ENCODE measurements around the gene KLK3. TPM values are rescaled to one million over a fixed set of nuclear protein-coding genes. Genes with fewer than 3 reads are reported as not detected.

The KLK3 gene
- total and polyA plus RNA-seq, 2 of the 4 experiments (the other 2 are of a cell fraction), result not detected

DNA sequence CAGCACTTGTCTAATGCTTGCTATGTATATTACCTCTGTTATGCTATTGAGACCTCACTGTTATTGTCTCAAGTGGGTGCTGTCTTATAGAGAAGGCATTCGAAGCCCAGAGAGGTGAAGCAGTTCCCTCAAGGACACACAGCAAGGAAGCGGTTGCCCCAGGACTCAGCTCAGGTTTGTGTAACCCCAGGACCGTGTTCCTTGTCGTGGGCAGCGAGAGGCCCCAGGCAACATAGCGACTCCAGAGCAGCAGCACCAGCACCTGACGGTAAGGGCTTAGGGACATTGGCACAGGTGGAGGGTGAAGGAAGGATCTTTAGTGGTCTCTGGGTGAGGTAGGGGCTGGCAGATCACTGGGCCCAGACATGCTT lies 23.7 kb upstream of the KLK3 start:
- no TSS peak for BruUV-seq (replicated peaks)
- Histone ChIP-seq H3K4me2 (ENCODE audit: low read depth, low read length) (no peak overlapping the region), H3K18ac (ENCODE audit: low read depth, low read length) (no peak overlapping the region), H3K14ac (replicated peaks; ENCODE audit: low read depth, low read length) (no peak overlapping the region), H4K8ac (ENCODE audit: low read depth in 2 of 2, low read length in 2 of 2) (no peak overlapping the region), H3K36me3 (ENCODE audit: control insufficient read depth, insufficient read depth, low read length) (no peaks in the 10 kb centered on the region), H2AK9ac (replicated peaks; ENCODE audit: low read depth, low read length, poor library complexity) (no peak overlapping the region), H2BK20ac (ENCODE audit: low read depth, low read length) (no peak overlapping the region), H4K5ac (ENCODE audit: low read depth, low read length) (no peak overlapping the region), H2BK120ac (ENCODE audit: low read depth, low read length) (no peak overlapping the region), H4K20me1 (ENCODE audit: insufficient read depth, low read length) (no peaks in the 10 kb centered on the region), H3K9me3 (ENCODE audit: control insufficient read depth, insufficient read depth, low read length) (no peaks in the 10 kb centered on the region), H3K4me3 (ENCODE audit: insufficient read depth, low read depth, low read length) (no peak overlapping the region), H3K9me1 (ENCODE audit: insufficient read depth, low read length) (no peaks in the 10 kb centered on the region), H2BK15ac (ENCODE audit: low read depth, low read length) (no peak overlapping the region), H2BK5ac (ENCODE audit: low read depth, low read length, poor library complexity, severe bottlenecking) (no peak overlapping the region), H3K79me1 (ENCODE audit: low read depth in 1 of 2, low read length in 2 of 2) (no peaks in the 10 kb centered on the region), H3K27ac (ENCODE audit: insufficient read depth, low read length) (no peak overlapping the region), H2AK5ac (ENCODE audit: low read depth, low read length) (no peak overlapping the region), H3K4me1 (ENCODE audit: control insufficient read depth, insufficient read depth, low read length) (no peaks in the 10 kb centered on the region), H3K23ac (ENCODE audit: low read depth, low read length) (no peak overlapping the region), H3K9ac (ENCODE audit: low read depth, low read length) (no peak overlapping the region), H4K91ac (ENCODE audit: insufficient read depth, low read depth, low read length) (no peak overlapping the region), H3K27me3 (ENCODE audit: control insufficient read depth, insufficient read depth, low read length) (peaks cover 1% of the 10 kb centered on the region; the same call in 1 of the 2 replicates), H3K4ac (ENCODE audit: low read depth, low read length) (no peak overlapping the region), H2AFZ (replicated peaks; ENCODE audit: low read length, poor library complexity) (no peak overlapping the region), H3K56ac (ENCODE audit: extremely low read depth, insufficient read depth, low read length) (no peak overlapping the region)
- ATAC-seq (ENCODE audit: low read depth), result no peak
- POLR2A ChIA-PET (ENCODE audit: unreplicated experiment), result no interaction called here
- in situ Hi-C loops (cut with MboI; ENCODE audit: low sequenced_read_pairs), result no loop called here
- dilution Hi-C loops (cut with HindIII; ENCODE audit: low sequenced_read_pairs, unreplicated experiment), result no loop called here
- 49% methylated on average over 4 of the region's 7 CpGs; no CpG with 5 or more reads in 1 of the 2 experiments for WGBS, 2 experiments (ENCODE audit: extremely low coverage in 2 of 2, insufficient read length in 1 of 2)
- TF ChIP-seq RFX5 (IDR thresholded peaks at IDR 0.05; ENCODE audit: low read depth, low read length) (no peak), RAD21 (IDR thresholded peaks at IDR 0.05; ENCODE audit: low read length) (no peak), MAFK (IDR thresholded peaks at IDR 0.05; ENCODE audit: low read depth, low read length) (no peak), MAZ (IDR thresholded peaks at IDR 0.05; ENCODE audit: borderline replicate concordance, low read depth, low read length) (no peak), SMC3 (IDR thresholded peaks at IDR 0.05; ENCODE audit: low read depth, low read length) (no peak)
- TF ChIP-seq, protein P1, sequence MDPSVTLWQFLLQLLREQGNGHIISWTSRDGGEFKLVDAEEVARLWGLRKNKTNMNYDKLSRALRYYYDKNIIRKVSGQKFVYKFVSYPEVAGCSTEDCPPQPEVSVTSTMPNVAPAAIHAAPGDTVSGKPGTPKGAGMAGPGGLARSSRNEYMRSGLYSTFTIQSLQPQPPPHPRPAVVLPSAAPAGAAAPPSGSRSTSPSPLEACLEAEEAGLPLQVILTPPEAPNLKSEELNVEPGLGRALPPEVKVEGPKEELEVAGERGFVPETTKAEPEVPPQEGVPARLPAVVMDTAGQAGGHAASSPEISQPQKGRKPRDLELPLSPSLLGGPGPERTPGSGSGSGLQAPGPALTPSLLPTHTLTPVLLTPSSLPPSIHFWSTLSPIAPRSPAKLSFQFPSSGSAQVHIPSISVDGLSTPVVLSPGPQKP (IDR thresholded peaks at IDR 0.05; ENCODE audit: borderline replicate concordance, low read depth, low read length), result no peak
- intact Hi-C loops (cut with micrococcal nuclease), result no loop called here
- no peak for DNase-seq
- CTCF ChIA-PET, result no interaction called here
